Thymus (tissue), 14 donors: Measurements from ENCODE around the gene LRRC37B. TPM values are rescaled to one million over a fixed set of nuclear protein-coding genes. Genes with fewer than 3 reads are reported as not detected.
"Not testable (repeated sequence)": the region's sequence is repeated elsewhere in the genome, so short reads cannot be mapped to it uniquely, and the experiment has no call there.

Source experiments
- DNase-seq, 9 donors: peaks; one replicate each; pipeline ENCODE4 v3.0.0-alpha.2; 2013; ENCODE audit warnings: low spot score in 9 of 9, low read depth in 6 of 9, missing footprints in 1 of 9
- H3K27ac ChIP-seq, 2 donors: one replicate each; pipeline ENCODE4 v1.5.1; 2013; ENCODE audit warnings: control low read depth in 1 of 2, low read depth in 1 of 2, low read length in 1 of 2, mild to moderate bottlenecking in 1 of 2, moderate library complexity in 1 of 2
- H3K27me3 ChIP-seq, 2 donors: one replicate each; pipeline ENCODE4 v1.5.1; 2013; ENCODE audit warnings: low read length in 1 of 2; ENCODE audit not compliant: control insufficient read depth in 2 of 2, insufficient read depth in 1 of 2
- H3K36me3 ChIP-seq, 2 donors: one replicate each; pipeline ENCODE4 v1.5.1; 2013; ENCODE audit warnings: low read length in 1 of 2, mild to moderate bottlenecking in 1 of 2, moderate library complexity in 1 of 2; ENCODE audit not compliant: control insufficient read depth in 2 of 2, insufficient read depth in 2 of 2
- H3K4me1 ChIP-seq, 2 donors: one replicate each; pipeline ENCODE4 v1.5.1; 2013; ENCODE audit warnings: low read length in 2 of 2; ENCODE audit not compliant: control insufficient read depth in 2 of 2, insufficient read depth in 2 of 2
- H3K4me3 ChIP-seq, 2 donors: one replicate each; pipeline ENCODE4 v1.5.1; 2013; ENCODE audit warnings: low read length in 2 of 2, control low read depth in 1 of 2, mild to moderate bottlenecking in 1 of 2
- H3K9me3 ChIP-seq, 2 donors: one replicate each; pipeline ENCODE4 v1.5.1; 2013; ENCODE audit warnings: low read length in 1 of 2, mild to moderate bottlenecking in 1 of 2; ENCODE audit not compliant: control insufficient read depth in 2 of 2, insufficient read depth in 1 of 2
- WGBS: extraction: QIAGEN DNeasy Blood & Tissue Kit; methylation state at CpG from one replicate; pipeline ENCODE4 v1.1.7; 2013; 5-methylcytosine and 5-hydroxymethylcytosine counted together
- long read RNA-seq, 10 donors: transcript quantifications; one replicate each; lab custom pipeline, GENCODE V29; 2026
- polyA plus RNA-seq: library from polyadenylated mRNA; stranded (reverse); fragments of 200-250 nt; gene quantifications from one replicate; pipeline ENCODE4 v1.2.3, GENCODE V29; 2013
- total RNA-seq: library from RNA; stranded (reverse); fragments of 120-200 nt; gene quantifications from one replicate; pipeline ENCODE4 v1.2.4, GENCODE V29; 2013
- donor health status: healthy.

The LRRC37B gene
- total RNA-seq (16.3 TPM), polyA plus RNA-seq (31.4 TPM)
- long read RNA-seq, donor 1, result 0 reads
- long read RNA-seq, donor 2, result 0 reads
- long read RNA-seq, donor 3, partial matches to known transcripts, result 0 of 5 reads
- long read RNA-seq, donor 3, other reads (novel, unspliced or antisense), result 0 of 5 reads
- long read RNA-seq, donor 4, result 0 reads
- long read RNA-seq, donor 5, partial matches to known transcripts, result 0 of 6 reads
- long read RNA-seq, donor 5, other reads (novel, unspliced or antisense), result 0 of 6 reads
- long read RNA-seq, donor 6, partial matches to known transcripts, result 0 of 1 reads
- long read RNA-seq, donor 6, other reads (novel, unspliced or antisense), result 0 of 1 reads
- long read RNA-seq, donor 7, partial matches to known transcripts, result 0 of 5 reads
- long read RNA-seq, donor 7, other reads (novel, unspliced or antisense), result 0 of 5 reads
- long read RNA-seq, donor 8, partial matches to known transcripts, result 0 of 1 reads
- long read RNA-seq, donor 8, other reads (novel, unspliced or antisense), result 0 of 1 reads
- long read RNA-seq, donor 9, partial matches to known transcripts, result 0 of 3 reads
- long read RNA-seq, donor 9, other reads (novel, unspliced or antisense), result 0 of 3 reads
- long read RNA-seq, donor 10, partial matches to known transcripts, result 0 of 3 reads
- long read RNA-seq, donor 10, other reads (novel, unspliced or antisense), result 0 of 3 reads

DNA sequence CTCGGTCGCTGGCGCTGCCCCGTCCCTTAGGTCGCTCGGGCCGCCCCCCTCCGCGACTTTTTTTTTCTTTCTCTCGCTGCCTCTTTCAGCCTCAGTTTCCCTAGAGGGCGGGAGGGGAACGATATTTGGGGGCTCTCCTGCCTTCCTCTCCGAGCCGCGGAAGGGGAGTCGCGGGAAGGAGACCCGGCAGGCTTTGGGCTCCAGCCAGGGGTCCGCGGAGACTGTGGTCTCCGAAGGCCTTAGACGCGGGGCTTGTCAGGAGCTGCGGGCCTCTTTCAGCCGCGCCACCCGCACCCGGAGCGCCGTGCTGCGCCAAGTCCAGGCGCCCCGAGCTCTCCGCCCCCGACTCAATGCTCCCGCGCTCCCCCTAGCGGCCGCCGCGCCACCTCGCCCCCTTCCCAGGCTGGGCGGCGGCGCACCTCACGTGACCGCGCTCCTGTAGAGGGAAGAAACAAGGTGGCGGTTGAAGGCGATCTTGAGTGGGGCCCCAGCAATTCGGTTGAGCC is at the start of gene LRRC37B:
TSS of gene LRRC37B (plus strand) at position 427 of the 506 bp plus-strand sequence. CDS start 14,010 bp downstream, outside the sequence.
- H3K4me1 ChIP-seq, result peaks cover 4 to 11% of the 10 kb centered on the region in 2 donors
- peak within 1 kb of the TSS; percentile 55 to 82 for H3K27ac ChIP-seq
- under 1% methylated on average over 51 of the region's 51 CpGs for WGBS
- H3K27me3 ChIP-seq, result peaks cover 0 to 5% of the 10 kb centered on the region in 2 donors
- peak; percentile 34 to 91 (median 75) for DNase-seq
- H3K9me3 ChIP-seq, result no peaks in the 10 kb centered on the region
- H3K4me3 ChIP-seq, result peak within 1 kb of the TSS; percentile 60 to 89
- H3K36me3 ChIP-seq, result no peaks in the 10 kb centered on the region

DNA sequence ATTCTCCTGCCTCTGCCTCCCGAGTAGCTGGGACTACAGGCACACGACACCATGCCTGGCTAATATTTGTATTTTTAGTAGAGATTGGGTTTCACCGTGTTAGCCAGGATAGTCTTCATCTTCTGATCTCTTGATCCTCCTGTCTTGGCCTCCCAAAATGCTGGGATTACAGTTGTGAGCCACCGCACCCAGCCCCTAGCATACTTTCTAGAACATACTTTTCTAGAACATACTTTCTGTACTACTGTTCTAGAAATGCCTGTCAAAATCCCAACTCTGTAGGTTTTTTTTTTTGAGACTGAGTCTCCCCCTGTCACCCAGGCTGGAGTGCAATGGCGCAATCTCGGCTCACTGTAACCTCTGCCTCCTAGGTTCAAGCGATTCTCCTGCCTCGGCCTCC is 43.1 kb upstream of the LRRC37B start:
- DNase-seq, H3K27me3 ChIP-seq, H3K4me3 ChIP-seq, H3K4me1 ChIP-seq, H3K27ac ChIP-seq, H3K9me3 ChIP-seq: not testable (repeated sequence)
- H3K36me3 ChIP-seq, result peaks cover 17 to 35% of the 10 kb centered on the region in 2 donors
- WGBS, result 95% methylated on average over 8 of the region's 8 CpGs

DNA sequence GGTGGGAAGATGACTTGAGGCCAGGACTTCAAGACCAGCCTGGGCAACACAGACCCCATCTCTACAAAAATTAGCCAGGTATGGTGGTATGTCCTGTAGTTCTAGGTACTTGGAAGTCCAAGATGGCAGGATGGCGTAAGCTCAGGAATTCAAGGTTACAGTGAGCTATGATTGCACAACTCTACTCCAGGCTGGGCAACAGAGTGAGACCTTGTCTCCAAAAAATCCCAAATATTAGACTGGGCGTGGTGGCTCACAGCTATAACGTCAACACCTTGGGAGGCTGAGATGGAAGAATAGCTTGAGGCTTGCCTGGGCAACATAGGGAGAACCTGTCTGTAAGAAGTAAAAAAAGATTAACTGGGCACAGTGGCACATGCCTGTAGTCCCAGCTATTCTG is 39.5 kb upstream of the LRRC37B start:
- no peaks in the 10 kb centered on the region for H3K27me3 ChIP-seq
- H3K36me3 ChIP-seq, result peaks cover 10 to 43% of the 10 kb centered on the region in 2 donors
- WGBS, result 99% methylated on average over 3 of the region's 3 CpGs
- no peaks in the 10 kb centered on the region for H3K9me3 ChIP-seq
- H3K4me1 ChIP-seq, result no peaks in the 10 kb centered on the region
- DNase-seq, result no peak
- H3K4me3 ChIP-seq, result no peak overlapping the region
- H3K27ac ChIP-seq, result no peak overlapping the region

DNA sequence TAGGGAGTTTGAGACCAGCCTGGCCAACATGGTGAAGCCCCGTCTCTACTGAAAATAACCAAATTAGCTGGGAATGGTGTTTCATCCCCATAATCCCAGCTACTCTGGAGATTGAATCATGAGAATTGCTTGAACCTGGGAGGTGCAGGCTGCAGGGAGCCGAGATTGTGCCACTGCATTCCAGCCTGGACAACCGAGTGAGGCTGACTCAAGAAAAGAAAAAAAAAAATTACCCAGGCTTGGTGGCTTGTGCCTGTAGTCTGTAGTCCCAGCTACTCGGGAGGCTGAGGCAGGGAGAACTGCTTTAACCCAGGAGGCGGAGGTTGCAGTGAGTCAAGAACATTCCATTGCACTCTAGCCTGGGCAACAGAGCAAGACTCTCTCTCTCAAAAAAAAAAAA is 36.8 kb upstream of the LRRC37B start:
- peaks cover 18 to 48% of the 10 kb centered on the region in 2 donors for H3K36me3 ChIP-seq
- not testable (repeated sequence) for H3K27ac ChIP-seq, H3K4me3 ChIP-seq, DNase-seq, H3K9me3 ChIP-seq, H3K27me3 ChIP-seq, H3K4me1 ChIP-seq
- 90% methylated on average over 5 of the region's 5 CpGs for WGBS

DNA sequence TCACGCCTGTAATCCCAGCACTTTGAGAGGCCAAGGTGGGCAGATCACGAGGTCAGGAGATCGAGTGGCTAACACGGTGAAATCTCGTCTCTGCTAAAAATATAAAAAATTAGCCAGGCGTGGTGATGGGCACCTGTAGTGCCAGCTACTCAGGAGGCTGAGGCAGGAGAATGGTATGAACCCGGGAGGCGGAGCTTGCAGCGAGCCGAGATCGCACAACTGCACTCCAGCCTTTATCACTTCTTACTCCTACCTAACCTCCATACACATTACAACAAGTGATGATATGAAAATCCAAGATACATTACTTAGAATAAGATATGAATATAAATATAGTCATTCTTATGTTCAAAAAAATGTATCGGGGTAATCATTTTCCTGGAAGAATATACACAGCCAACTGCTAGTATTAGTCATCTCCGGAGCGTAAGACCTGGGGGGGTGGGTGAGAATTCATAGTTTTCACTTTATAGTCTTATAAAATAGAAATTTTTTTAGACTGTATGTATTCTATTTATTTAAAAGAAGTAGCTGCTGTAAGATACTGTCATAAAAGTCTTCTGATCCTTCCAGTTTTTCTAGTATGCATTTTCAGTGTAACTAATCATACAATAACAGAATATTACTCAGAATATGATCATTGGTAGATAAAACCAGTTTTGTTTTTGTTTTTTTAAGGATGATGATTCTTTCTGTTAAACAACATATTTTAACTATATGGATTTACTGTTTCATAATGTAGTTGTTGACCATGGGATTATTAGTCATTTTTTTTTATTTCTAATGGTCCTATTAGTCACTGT is 32.7 kb upstream of the LRRC37B start:
- not testable (repeated sequence) for H3K4me1 ChIP-seq, H3K4me3 ChIP-seq, H3K9me3 ChIP-seq, DNase-seq, H3K27me3 ChIP-seq, H3K27ac ChIP-seq
- peaks cover 8 to 49% of the 10 kb centered on the region in 2 donors for H3K36me3 ChIP-seq
- 97% methylated on average over 14 of the region's 14 CpGs for WGBS

DNA sequence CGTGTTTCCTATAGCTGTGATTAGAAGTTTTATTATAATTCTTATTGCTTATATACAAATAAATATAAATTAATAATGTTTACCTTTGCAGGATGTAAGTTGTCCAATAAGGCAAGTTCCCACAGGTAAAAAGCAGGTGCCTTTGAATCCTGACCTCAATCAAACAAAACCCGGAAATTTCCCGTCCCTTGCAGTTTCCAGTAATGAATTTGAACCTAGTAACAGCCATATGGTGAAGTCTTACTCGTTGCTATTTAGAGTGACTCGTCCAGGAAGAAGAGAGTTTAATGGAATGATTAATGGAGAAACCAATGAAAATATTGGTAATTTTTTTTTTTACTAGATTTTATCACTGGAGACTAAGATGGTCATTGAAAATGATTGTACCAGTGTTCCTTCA is 31.8 kb upstream of the LRRC37B start:
- H3K4me1 ChIP-seq, H3K27ac ChIP-seq, H3K4me3 ChIP-seq, DNase-seq, H3K9me3 ChIP-seq, H3K27me3 ChIP-seq: not testable (repeated sequence)
- H3K36me3 ChIP-seq, result peaks cover 8 to 45% of the 10 kb centered on the region in 2 donors
- WGBS, result 88% methylated on average over 5 of the region's 5 CpGs

DNA sequence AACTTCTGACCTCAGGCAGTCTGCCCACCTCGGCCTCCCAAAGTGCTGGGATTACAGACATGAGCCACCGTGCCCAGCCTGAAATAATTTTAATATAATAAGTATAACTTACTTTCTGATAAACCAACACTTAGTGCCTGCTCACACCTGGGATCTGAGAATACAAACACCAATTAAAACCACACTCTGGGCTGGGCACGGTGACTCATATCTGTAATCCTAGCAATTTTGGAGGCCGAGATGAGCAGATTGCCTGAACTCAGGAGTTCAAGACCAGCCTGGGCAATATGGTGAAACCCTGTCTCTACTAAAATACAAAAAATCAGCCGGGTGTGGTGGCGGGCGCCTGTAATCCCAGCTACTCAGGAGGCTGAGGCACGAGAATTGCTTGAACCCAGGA is 15.4 kb upstream of the LRRC37B start:
- not testable (repeated sequence) for H3K4me3 ChIP-seq, H3K27me3 ChIP-seq, DNase-seq, H3K9me3 ChIP-seq, H3K27ac ChIP-seq, H3K4me1 ChIP-seq
- 97% methylated on average over 8 of the region's 8 CpGs for WGBS
- H3K36me3 ChIP-seq, result peaks cover 61 to 84% of the 10 kb centered on the region in 2 donors

DNA sequence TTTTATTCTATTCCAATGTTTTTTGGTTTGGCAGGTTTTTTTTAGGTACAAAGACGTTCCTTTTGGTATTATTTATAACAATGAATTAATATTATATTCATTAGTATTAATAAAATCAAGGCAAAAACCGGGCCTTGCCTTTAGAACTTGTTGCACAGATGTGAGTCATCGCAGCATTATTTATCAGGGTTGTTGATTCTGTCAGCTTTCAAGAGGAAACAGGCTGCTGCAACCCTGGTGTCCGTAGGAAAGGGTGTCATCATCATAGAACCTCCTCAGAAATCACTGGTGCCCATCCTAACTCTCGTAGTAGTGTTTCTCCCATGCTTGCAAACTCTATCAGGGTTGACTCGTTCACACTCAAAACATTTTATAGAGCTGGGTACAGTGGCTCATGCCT is 10.2 kb upstream of the LRRC37B start:
- WGBS, result 98% methylated on average over 6 of the region's 6 CpGs
- DNase-seq, result no peak
- Histone ChIP-seq H3K27me3 (no peaks in the 10 kb centered on the region), H3K4me1 (no peaks in the 10 kb centered on the region), H3K4me3 (no peak overlapping the region), H3K36me3 (peaks cover 37 to 66% of the 10 kb centered on the region in 2 donors), H3K27ac (no peak overlapping the region), H3K9me3 (no peaks in the 10 kb centered on the region)
